A549 (cell line): ENCODE results near the gene LDLRAD3. TPM values are rescaled to one million over a fixed set of nuclear protein-coding genes. Genes with fewer than 3 reads are reported as not detected.
A peak's percentile ranks its signal among the peaks of the same experiment; 100 is the strongest.
"Not testable (repeated sequence)": the region's sequence is repeated elsewhere in the genome, so short reads cannot be mapped to it uniquely, and the experiment has no call there.

Source experiments
- ATAC-seq, 2 experiments: fragments of 200-7000 bp in 1 of 2; fragments of >200 bp in 1 of 2; cut with Nextera tagmentation in 1 of 2; cut with Tn5 transposase in 1 of 2; 3 replicates each; pipeline versions ENCODE4 v1.8.0 to v1.9.1; 2018 to 2020; ENCODE audit warnings: mild to moderate bottlenecking in 1 of 2, moderate library complexity in 1 of 2
- CTCF ChIA-PET: fragments of 300-600 bp; sonication (Branson Sonifier 250); formaldehyde crosslinking; extraction: SDS; loops from one replicate; lab custom pipeline; 2021; ENCODE audit warnings: antibody characterized with exemption, inconsistent platforms; lab: Yijun Ruan, JAX
- POLR2A ChIA-PET: fragments of 350-600 bp; formaldehyde crosslinking; extraction: SDS; loops from one replicate; lab custom pipeline; 2021; ENCODE audit warnings: antibody characterized with exemption, inconsistent platforms; lab: Yijun Ruan, JAX
- DNase-seq, 2 experiments: peaks; one replicate each; pipeline versions ENCODE4 v3.0.0 to v3.0.0-alpha.2; 2011 to 2016; ENCODE audit warnings: low read depth in 1 of 2, low spot score in 1 of 2
- FAIRE-seq: peaks from 2 replicates; lab custom pipeline; 2011; peaks lifted over from hg19 to GRCh38; lab: Jason Lieb, UNC
- H3K27ac ChIP-seq, 2 experiments: fragments of >200 bp; sonication (Bioruptor Twin); formaldehyde crosslinking; 3 replicates each; pipeline ENCODE4 v1.5.1; 2016 to 2017
- H3K4me1 ChIP-seq: fragments of >200 bp; sonication (Bioruptor Twin); formaldehyde crosslinking; 3 replicates; pipeline ENCODE4 v1.6.1; 2016
- H3K4me2 ChIP-seq: fragments of >200 bp; sonication (Bioruptor Twin); formaldehyde crosslinking; 3 replicates; pipeline ENCODE4 v1.6.1; 2016
- H3K4me3 ChIP-seq: fragments of >200 bp; sonication (Bioruptor Twin); formaldehyde crosslinking; 3 replicates; pipeline ENCODE4 v1.5.1; 2016
- H3K9me3 ChIP-seq: fragments of >200 bp; sonication (Bioruptor Twin); formaldehyde crosslinking; 3 replicates; pipeline ENCODE4 v1.6.1; 2016
- ESRRA ChIP-seq: fragments of 150-350 bp; IDR thresholded peaks from 2 replicates; pipeline ENCODE4 v1.6.1; 2014; ENCODE audit warnings: mild to moderate bottlenecking, low read length, borderline replicate concordance
- HOXB13 ChIP-seq: fragments of 250-450 bp; sonication (Bioruptor Pico); IDR thresholded peaks from 2 replicates; pipeline ENCODE4 v1.5.0; 2020; ENCODE audit warnings: low read depth, mild to moderate bottlenecking, moderate library complexity
- JUN ChIP-seq, 2 experiments: fragments of >200 bp; sonication (Bioruptor Twin); formaldehyde crosslinking; IDR thresholded peaks; 2 replicates in 1 of 2; 3 replicates in 1 of 2; pipeline ENCODE4 v1.6.1; 2016 to 2017
- JUNB ChIP-seq: fragments of >200 bp; sonication (Bioruptor Twin); formaldehyde crosslinking; IDR thresholded peaks from 2 replicates; pipeline ENCODE4 v1.6.1; 2016
- KDM5A ChIP-seq: fragments of 200-600 bp; sonication (generic); IDR thresholded peaks from 2 replicates; pipeline ENCODE4 v1.6.1; 2016; ENCODE audit warnings: antibody characterized with exemption, mild to moderate bottlenecking
- NR3C1 ChIP-seq: fragments of >200 bp; sonication (Bioruptor Twin); formaldehyde crosslinking; IDR thresholded peaks from 3 replicates; pipeline ENCODE4 v1.6.1; 2017
- POLR2A ChIP-seq: IDR thresholded peaks from 2 replicates; pipeline ENCODE4 v1.6.1; 2012; ENCODE audit warnings: mild to moderate bottlenecking, low read length
- RAD21 ChIP-seq, 2 experiments: fragments of >200 bp in 1 of 2; sonication (Bioruptor Twin) in 1 of 2; formaldehyde crosslinking in 1 of 2; IDR thresholded peaks in 1 of 2; conservative IDR thresholded peaks in 1 of 2; 2 replicates in 1 of 2; 3 replicates in 1 of 2; pipeline ENCODE4 v1.6.1; 2012 to 2018; ENCODE audit warnings: inconsistent platforms in 1 of 2
- RFX5 ChIP-seq: fragments of 450-650 bp; IDR thresholded peaks from 2 replicates; pipeline ENCODE4 v1.7.1; 2014; ENCODE audit warnings: antibody characterized with exemption, mild to moderate bottlenecking, moderate library complexity
- SMC3 ChIP-seq: fragments of >200 bp; sonication (Bioruptor Twin); formaldehyde crosslinking; IDR thresholded peaks from 3 replicates; pipeline ENCODE4 v1.6.1; 2018; ENCODE audit warnings: inconsistent platforms
- ZSCAN20 ChIP-seq: fragments of 250-450 bp; sonication (Bioruptor Pico); IDR thresholded peaks from 2 replicates; pipeline ENCODE4 v1.8.0; 2022; ENCODE audit warnings: mild to moderate bottlenecking, moderate library complexity
- WGBS: methylation state at CpG from one replicate; pipeline ENCODE4 v1.1.6; 2017; ENCODE audit errors: missing lambda C conversion rate; 5-methylcytosine and 5-hydroxymethylcytosine counted together
- polyA plus RNA-seq, 4 experiments: library from polyadenylated mRNA; depleted of rRNA in 3 of 4; stranded (reverse); fragments of >200 nt; fragmentation: RNase III in 1 of 4; extraction: RNeasy Plus Mini Kit Qiagen cat#74134 plus additional on column Dnase treatment in 1 of 4; gene quantifications; 2 replicates in 3 of 4; 3 replicates in 1 of 4; pipeline ENCODE4 v1.2.3, GENCODE V29; 2011 to 2017
- TF ChIP-seq, protein P1 (sequence below): fragments of >200 bp; sonication (Bioruptor Twin); formaldehyde crosslinking; IDR thresholded peaks from 3 replicates; pipeline ENCODE4 v1.5.1; 2016
- TF ChIP-seq, protein P2 (sequence below): IDR thresholded peaks from 2 replicates; pipeline ENCODE4 v1.6.1; 2012
- TF ChIP-seq, protein P3 (sequence below): fragments of >200 bp; sonication (Bioruptor Twin); formaldehyde crosslinking; IDR thresholded peaks from 2 replicates; pipeline ENCODE4 v1.6.1; 2016
- TF ChIP-seq, protein P4 (sequence below): fragments of 250-450 bp; sonication (Bioruptor Pico); IDR thresholded peaks from 2 replicates; pipeline ENCODE4 v1.5.0; 2020; ENCODE audit warnings: low read depth, mild to moderate bottlenecking, moderate library complexity
- TF ChIP-seq, protein P5 (sequence below): IDR thresholded peaks from 2 replicates; pipeline ENCODE4 v1.6.1; 2012; ENCODE audit warnings: low read depth, borderline replicate concordance
- TF ChIP-seq, protein P6 (sequence below): fragments of 250-450 bp; sonication (Bioruptor Pico); IDR thresholded peaks from 2 replicates; pipeline ENCODE4 v1.5.0; 2021; ENCODE audit warnings: mild to moderate bottlenecking, moderate library complexity, borderline replicate concordance

LDLRAD3 gene
- polyA plus RNA-seq, 2 of the 4 experiments (the other 2 are of a cell fraction) = 10.5 to 13.2 TPM

DNA sequence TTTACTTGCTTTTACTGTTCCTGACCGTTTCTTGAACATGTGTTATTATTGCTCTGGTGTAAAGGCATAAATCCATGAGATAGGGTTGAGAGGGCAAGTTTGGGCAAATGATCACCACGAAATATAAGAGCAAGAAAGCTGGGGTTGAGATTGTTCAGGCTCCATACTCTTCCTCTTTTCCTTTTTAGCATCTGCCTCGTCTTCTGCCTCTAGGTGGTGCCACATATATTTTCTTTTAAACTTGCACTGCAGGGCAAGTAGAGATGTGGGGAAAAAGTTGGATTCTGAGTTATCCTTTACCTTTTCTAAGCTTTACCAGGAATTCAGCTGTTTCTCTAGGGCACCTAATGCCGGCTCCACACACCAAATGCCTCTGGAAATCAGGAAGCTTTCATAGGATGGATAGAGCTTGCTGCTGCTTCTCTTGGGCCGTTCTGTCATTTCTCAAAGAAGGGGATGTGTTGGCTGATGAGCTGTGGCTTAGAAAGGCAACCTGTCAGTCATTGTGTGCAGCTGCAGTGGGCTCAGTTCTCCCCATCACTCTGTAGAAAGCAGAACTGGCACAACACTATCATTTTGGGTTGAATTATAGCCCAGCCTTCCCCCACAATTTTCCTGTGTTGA, 98.2 kb downstream of the LDLRAD3 start:
- FAIRE-seq = no peak
- Histone ChIP-seq H3K4me2 (no peak overlapping the region), H3K4me3 (no peak overlapping the region), H3K4me1 (peaks cover 3% of the 10 kb centered on the region; the same call in 2 of the 3 replicates), H3K27ac (no peak overlapping the region), H3K9me3 (no peaks in the 10 kb centered on the region)
- ATAC-seq = peak; percentile 64 to 71; a peak in 4 of 6 replicates
- peak in 1 of 2 experiments; percentile 8 for DNase-seq
- ChIA-PET CTCF (interaction anchor here (0.6 to 3.2 kb wide), 21 partner anchors 9 to 394 kb away, joined by 3 to 13 read pairs (median 3); no protein-coding TSS in a partner anchor), POLR2A (no interaction called here)
- TF ChIP-seq RFX5 = no peak
- TF ChIP-seq, protein P1, sequence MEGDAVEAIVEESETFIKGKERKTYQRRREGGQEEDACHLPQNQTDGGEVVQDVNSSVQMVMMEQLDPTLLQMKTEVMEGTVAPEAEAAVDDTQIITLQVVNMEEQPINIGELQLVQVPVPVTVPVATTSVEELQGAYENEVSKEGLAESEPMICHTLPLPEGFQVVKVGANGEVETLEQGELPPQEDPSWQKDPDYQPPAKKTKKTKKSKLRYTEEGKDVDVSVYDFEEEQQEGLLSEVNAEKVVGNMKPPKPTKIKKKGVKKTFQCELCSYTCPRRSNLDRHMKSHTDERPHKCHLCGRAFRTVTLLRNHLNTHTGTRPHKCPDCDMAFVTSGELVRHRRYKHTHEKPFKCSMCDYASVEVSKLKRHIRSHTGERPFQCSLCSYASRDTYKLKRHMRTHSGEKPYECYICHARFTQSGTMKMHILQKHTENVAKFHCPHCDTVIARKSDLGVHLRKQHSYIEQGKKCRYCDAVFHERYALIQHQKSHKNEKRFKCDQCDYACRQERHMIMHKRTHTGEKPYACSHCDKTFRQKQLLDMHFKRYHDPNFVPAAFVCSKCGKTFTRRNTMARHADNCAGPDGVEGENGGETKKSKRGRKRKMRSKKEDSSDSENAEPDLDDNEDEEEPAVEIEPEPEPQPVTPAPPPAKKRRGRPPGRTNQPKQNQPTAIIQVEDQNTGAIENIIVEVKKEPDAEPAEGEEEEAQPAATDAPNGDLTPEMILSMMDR = peak; percentile 65
- no peak for TF ChIP-seq ESRRA
- TF ChIP-seq RAD21 (conservative IDR thresholded peaks at IDR 0.05 in 1 of 2, IDR thresholded peaks at IDR 0.05 in 1 of 2) = peak; percentile 48 to 60; a peak in 4 of 5 replicates
- TF ChIP-seq SMC3 = peak; percentile 53
- 42% methylated on average over 5 of the region's 5 CpGs for WGBS

DNA sequence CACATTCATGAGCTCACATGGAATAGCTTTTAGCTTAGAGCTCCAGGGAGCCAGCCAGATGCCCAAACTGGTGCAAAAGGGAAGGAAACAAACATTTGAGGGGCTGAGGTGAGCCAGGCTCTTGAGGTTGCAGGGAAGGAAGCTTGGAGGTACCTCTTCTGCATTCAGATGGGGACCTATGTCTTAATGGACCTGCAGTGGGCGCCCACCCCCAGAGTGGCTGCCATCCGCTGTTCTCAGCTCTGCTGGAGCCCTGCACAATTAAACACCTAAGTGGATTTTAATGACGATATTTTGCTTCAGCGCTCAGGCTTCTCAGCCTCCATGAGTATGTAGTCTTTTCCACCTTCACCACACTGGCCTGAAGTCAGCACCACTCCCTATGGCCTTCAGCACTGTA, 100.8 kb downstream of the LDLRAD3 start:
- H3K4me3 ChIP-seq = no peak overlapping the region
- no peak overlapping the region for H3K27ac ChIP-seq
- ChIA-PET CTCF (interaction anchor here (1.2 to 1.9 kb wide), 3 partner anchors 11 to 223 kb away, joined by 3 to 6 read pairs (median 4); no protein-coding TSS in a partner anchor), POLR2A (no interaction called here)
- FAIRE-seq (no peak), ATAC-seq (no peak), DNase-seq (no peak)
- H3K4me2 ChIP-seq = no peak overlapping the region
- H3K4me1 ChIP-seq = no peaks in the 10 kb centered on the region
- 95% methylated on average over 4 of the region's 4 CpGs for WGBS
- H3K9me3 ChIP-seq = no peaks in the 10 kb centered on the region
- TF ChIP-seq NR3C1 (no peak), POLR2A (no peak), SMC3 (no peak), ESRRA (no peak), KDM5A (no peak), JUNB (no peak), HOXB13 (CRISPR knock-in tag) (no peak), JUN (IDR thresholded peaks at IDR 0.05) (no peak), ZSCAN20 (CRISPR knock-in tag) (no peak)
- TF ChIP-seq, protein P2, sequence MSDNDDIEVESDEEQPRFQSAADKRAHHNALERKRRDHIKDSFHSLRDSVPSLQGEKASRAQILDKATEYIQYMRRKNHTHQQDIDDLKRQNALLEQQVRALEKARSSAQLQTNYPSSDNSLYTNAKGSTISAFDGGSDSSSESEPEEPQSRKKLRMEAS = no peak
- TF ChIP-seq, protein P3, sequence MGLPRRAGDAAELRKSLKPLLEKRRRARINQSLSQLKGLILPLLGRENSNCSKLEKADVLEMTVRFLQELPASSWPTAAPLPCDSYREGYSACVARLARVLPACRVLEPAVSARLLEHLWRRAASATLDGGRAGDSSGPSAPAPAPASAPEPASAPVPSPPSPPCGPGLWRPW = no peak
- TF ChIP-seq, protein P1 = no peak
- TF ChIP-seq, protein P4, sequence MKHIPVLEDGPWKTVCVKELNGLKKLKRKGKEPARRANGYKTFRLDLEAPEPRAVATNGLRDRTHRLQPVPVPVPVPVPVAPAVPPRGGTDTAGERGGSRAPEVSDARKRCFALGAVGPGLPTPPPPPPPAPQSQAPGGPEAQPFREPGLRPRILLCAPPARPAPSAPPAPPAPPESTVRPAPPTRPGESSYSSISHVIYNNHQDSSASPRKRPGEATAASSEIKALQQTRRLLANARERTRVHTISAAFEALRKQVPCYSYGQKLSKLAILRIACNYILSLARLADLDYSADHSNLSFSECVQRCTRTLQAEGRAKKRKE (CRISPR knock-in tag) = no peak
- TF ChIP-seq, protein P5, sequence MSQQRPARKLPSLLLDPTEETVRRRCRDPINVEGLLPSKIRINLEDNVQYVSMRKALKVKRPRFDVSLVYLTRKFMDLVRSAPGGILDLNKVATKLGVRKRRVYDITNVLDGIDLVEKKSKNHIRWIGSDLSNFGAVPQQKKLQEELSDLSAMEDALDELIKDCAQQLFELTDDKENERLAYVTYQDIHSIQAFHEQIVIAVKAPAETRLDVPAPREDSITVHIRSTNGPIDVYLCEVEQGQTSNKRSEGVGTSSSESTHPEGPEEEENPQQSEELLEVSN = no peak
- TF ChIP-seq, protein P6, sequence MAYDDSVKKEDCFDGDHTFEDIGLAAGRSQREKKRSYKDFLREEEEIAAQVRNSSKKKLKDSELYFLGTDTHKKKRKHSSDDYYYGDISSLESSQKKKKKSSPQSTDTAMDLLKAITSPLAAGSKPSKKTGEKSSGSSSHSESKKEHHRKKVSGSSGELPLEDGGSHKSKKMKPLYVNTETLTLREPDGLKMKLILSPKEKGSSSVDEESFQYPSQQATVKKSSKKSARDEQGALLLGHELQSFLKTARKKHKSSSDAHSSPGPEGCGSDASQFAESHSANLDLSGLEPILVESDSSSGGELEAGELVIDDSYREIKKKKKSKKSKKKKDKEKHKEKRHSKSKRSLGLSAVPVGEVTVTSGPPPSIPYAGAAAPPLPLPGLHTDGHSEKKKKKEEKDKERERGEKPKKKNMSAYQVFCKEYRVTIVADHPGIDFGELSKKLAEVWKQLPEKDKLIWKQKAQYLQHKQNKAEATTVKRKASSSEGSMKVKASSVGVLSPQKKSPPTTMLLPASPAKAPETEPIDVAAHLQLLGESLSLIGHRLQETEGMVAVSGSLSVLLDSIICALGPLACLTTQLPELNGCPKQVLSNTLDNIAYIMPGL (CRISPR knock-in tag) = no peak

DNA sequence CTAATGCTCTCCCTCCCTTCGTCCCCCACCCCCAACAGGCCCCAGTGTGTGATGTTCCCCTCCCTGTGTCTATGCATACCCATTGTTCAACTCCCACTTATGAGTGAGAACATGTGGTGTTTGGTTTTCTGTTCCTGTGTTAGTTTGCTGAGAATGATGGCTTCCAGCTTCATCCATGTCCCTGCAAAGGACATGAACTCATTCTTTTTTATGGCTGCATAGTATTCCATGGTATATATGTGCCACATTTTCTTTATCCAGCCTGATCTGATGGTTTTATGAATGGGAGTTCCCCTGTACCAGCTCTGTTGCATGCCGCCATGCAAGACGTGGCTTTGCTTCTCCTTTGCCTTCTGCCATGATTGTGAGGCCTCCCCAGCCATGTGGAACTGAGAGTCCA, 102.1 kb downstream of the LDLRAD3 start:
- POLR2A ChIA-PET, H3K27ac ChIP-seq, FAIRE-seq, DNase-seq, H3K4me3 ChIP-seq, H3K9me3 ChIP-seq, CTCF ChIA-PET, H3K4me2 ChIP-seq, H3K4me1 ChIP-seq, ATAC-seq: not testable (repeated sequence)
- 80% methylated on average over 3 of the region's 3 CpGs for WGBS
